HL-60 (cell line): ENCODE data around the gene KMT2E.

Source experiments
- DNase-seq, 2 experiments: peaks; one replicate each; pipeline ENCODE4 v3.0.0-alpha.2; 2010 to 2020; ENCODE audit warnings: low read depth in 1 of 2, low spot score in 1 of 2
- H3K27ac ChIP-seq: fragments of 250-450 bp; sonication (Bioruptor Pico); replicated peaks from 2 replicates; pipeline ENCODE4 v1.5.1; 2020; ENCODE audit warnings: mild to moderate bottlenecking, moderate library complexity
- H3K27me3 ChIP-seq: fragments of 250-450 bp; sonication (Bioruptor Pico); 2 replicates; pipeline ENCODE4 v1.5.1; 2021; ENCODE audit warnings: mild to moderate bottlenecking, moderate library complexity; ENCODE audit not compliant: insufficient read depth, poor library complexity, severe bottlenecking
- H3K4me3 ChIP-seq: replicated peaks from 2 replicates; pipeline ENCODE4 v1.5.1; 2011; ENCODE audit warnings: mild to moderate bottlenecking, control low read depth, low read length; ENCODE audit not compliant: insufficient read depth
- CTCF ChIP-seq: IDR thresholded peaks from one replicate; pipeline ENCODE4 v1.5.1; 2011; ENCODE audit warnings: low read length, control low read depth, inconsistent platforms; ENCODE audit not compliant: insufficient read depth
- GABPA ChIP-seq: IDR thresholded peaks from 2 replicates; pipeline ENCODE4 v1.6.1; 2012; ENCODE audit warnings: low read depth
- POLR2AphosphoS5 ChIP-seq: IDR thresholded peaks from 2 replicates; pipeline ENCODE4 v1.6.1; 2012; ENCODE audit warnings: low read depth
- REST ChIP-seq: IDR thresholded peaks from 2 replicates; pipeline ENCODE4 v1.6.1; 2012; ENCODE audit warnings: low read depth; ENCODE audit not compliant: insufficient replicate concordance
- SPI1 ChIP-seq: IDR thresholded peaks from 2 replicates; pipeline ENCODE4 v1.6.1; 2012; ENCODE audit warnings: low read depth, mild to moderate bottlenecking, borderline replicate concordance

Gene KMT2E

GRCh38 chr7:105107458-105107857, 93.5 kb downstream of the KMT2E start:
- Histone ChIP-seq H3K27me3 (no peaks in the 10 kb centered on the region), H3K27ac (no peak overlapping the region)
- DNase-seq = no peak

GRCh38 chr7:105112440-105113418, 98.7 kb downstream of the KMT2E start:
- Histone ChIP-seq H3K4me3 (no peak overlapping the region), H3K27me3 (no peaks in the 10 kb centered on the region), H3K27ac (no peak overlapping the region)
- no peak for DNase-seq
- TF ChIP-seq POLR2AphosphoS5 = peak; percentile 43; the same call in 1 of the 2 replicates
- no peak for TF ChIP-seq GABPA

More at GRCh38 chr7:105107458-105107857, 93.5 kb downstream of the KMT2E start:
- H3K4me3 ChIP-seq = no peak overlapping the region
- TF ChIP-seq SPI1 = no peak
- no peak for TF ChIP-seq CTCF
- no peak for TF ChIP-seq POLR2AphosphoS5
- no peak for TF ChIP-seq GABPA
- no peak for TF ChIP-seq REST

- TF ChIP-seq REST (no peak), SPI1 (peak; percentile 64; the same call in 1 of the 2 replicates)
- Histone ChIP-seq H3K27me3 (no peaks in the 10 kb centered on the region), H3K27ac (no peak overlapping the region), H3K4me3 (no peak overlapping the region)
- no peak for DNase-seq
These were observed 104.9 kb downstream of the KMT2E start for GRCh38 chr7:105118612-105119600.

GRCh38 chr7:105122619-105123018, 108.6 kb downstream of the KMT2E start:
- no peak overlapping the region for H3K4me3 ChIP-seq
- DNase-seq = no peak
- TF ChIP-seq SPI1 = no peak
- no peak for TF ChIP-seq GABPA
- TF ChIP-seq POLR2AphosphoS5 = no peak
- TF ChIP-seq CTCF = no peak
- TF ChIP-seq REST = no peak
- H3K27ac ChIP-seq = no peak overlapping the region
- no peaks in the 10 kb centered on the region for H3K27me3 ChIP-seq
